ENCODE measurements around the gene OR2A25.
A peak's percentile ranks its signal among the peaks of the same experiment; 100 is the strongest.

OR2A25 gene

DNA sequence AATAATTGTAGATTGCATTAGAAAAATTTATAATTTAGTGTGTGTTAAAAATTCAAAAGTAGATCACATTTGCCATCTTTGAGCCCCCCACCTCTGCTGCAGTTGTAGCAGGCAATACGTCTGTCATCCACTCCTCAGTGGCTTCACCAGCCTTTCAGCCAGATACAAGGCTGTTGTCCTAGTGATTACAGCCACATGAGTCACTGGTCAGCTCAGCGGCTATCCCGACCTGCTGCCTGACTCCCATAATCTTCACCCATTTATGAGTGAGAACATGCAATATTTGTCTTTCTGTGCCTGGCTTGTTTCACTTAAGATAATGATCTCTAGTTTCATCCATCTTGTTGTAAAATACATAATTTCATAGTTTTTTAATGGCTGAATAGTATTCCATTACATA is 11.7 kb upstream of the OR2A25 start:
- H3K4me3 ChIP-seq (replicated peaks in 1 of 2; ENCODE audit: low read depth in 2 of 2, low read length in 2 of 2) = no peak overlapping the region
- TF ChIP-seq, protein P1, sequence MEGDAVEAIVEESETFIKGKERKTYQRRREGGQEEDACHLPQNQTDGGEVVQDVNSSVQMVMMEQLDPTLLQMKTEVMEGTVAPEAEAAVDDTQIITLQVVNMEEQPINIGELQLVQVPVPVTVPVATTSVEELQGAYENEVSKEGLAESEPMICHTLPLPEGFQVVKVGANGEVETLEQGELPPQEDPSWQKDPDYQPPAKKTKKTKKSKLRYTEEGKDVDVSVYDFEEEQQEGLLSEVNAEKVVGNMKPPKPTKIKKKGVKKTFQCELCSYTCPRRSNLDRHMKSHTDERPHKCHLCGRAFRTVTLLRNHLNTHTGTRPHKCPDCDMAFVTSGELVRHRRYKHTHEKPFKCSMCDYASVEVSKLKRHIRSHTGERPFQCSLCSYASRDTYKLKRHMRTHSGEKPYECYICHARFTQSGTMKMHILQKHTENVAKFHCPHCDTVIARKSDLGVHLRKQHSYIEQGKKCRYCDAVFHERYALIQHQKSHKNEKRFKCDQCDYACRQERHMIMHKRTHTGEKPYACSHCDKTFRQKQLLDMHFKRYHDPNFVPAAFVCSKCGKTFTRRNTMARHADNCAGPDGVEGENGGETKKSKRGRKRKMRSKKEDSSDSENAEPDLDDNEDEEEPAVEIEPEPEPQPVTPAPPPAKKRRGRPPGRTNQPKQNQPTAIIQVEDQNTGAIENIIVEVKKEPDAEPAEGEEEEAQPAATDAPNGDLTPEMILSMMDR (IDR thresholded peaks at IDR 0.05; ENCODE audit: low read depth, low read length) = no peak
- peak; percentile 26 to 65 for DNase-seq (ENCODE audit: low read depth in 2 of 2)

DNA sequence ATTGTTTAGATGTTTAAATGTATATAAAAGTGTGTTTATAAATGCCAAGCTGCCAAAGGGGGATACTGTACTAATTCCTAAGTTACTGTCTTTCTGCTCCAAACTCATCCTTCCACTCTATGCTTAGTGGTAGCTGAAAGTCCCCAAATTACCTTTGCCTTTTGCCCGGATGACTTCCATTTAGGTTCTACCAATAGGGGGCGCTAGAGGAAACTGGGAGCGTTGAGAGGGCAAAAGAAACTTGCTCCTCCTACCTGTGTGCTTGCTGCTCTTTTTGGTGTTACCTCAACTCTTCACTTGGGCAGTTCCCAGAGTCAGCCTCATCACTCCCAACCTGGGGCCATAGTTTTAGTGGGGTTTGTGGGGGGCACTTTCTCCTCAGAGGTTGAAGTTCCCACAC is 5.9 kb upstream of the OR2A25 start:
- TF ChIP-seq, protein P1 (IDR thresholded peaks at IDR 0.05; ENCODE audit: low read depth, low read length) = peak; percentile 27
- no peak for DNase-seq (ENCODE audit: low read depth in 2 of 2)

DNA sequence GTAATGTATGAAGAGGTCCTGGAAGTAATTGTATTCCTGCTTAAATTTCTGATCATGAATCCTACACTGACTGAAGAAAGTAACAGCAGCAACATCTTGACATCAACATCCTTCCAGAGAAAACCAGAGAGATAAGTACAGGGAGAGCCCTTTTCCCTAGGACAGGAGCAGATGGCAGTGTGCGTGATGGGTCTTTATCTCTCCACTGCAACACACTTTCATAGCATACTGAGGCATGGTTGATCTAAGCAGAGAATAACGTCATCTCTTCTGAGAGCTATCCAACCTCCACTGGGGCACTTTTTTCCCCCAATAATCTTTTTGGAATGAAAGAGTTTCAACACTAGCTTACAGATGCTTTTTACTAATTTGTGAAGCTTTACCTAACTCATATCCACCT is 342 bp downstream of the OR2A25 start:
- no peak for DNase-seq (ENCODE audit: low read depth in 2 of 2)
- no peak overlapping the region for H3K4me3 ChIP-seq (replicated peaks in 1 of 2; ENCODE audit: low read depth in 2 of 2, low read length in 2 of 2)
- TF ChIP-seq, protein P1 (IDR thresholded peaks at IDR 0.05; ENCODE audit: low read depth, low read length) = no peak

More for the DNA sequence above, 5.9 kb upstream of the OR2A25 start:
- no peak overlapping the region for H3K4me3 ChIP-seq (replicated peaks in 1 of 2; ENCODE audit: low read depth in 2 of 2, low read length in 2 of 2)

DNA sequence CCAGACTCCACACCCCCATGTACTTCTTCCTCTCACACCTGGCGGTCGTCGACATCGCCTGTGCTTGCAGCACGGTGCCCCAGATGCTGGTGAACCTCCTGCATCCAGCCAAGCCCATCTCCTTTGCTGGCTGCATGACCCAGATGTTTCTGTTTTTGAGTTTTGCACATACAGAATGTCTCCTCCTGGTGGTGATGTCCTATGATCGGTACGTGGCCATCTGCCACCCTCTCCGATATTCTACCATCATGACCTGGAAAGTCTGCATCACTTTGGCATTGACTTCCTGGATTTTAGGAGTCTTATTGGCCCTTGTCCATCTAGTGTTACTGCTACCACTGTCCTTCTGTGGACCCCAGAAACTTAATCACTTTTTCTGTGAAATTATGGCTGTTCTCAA is 4.8 kb downstream of the OR2A25 start:
- no peak for DNase-seq (ENCODE audit: low read depth in 2 of 2)
- TF ChIP-seq, protein P1 (IDR thresholded peaks at IDR 0.05; ENCODE audit: low read depth, low read length) = no peak
- no peak overlapping the region for H3K4me3 ChIP-seq (replicated peaks in 1 of 2; ENCODE audit: low read depth in 2 of 2, low read length in 2 of 2)

DNA sequence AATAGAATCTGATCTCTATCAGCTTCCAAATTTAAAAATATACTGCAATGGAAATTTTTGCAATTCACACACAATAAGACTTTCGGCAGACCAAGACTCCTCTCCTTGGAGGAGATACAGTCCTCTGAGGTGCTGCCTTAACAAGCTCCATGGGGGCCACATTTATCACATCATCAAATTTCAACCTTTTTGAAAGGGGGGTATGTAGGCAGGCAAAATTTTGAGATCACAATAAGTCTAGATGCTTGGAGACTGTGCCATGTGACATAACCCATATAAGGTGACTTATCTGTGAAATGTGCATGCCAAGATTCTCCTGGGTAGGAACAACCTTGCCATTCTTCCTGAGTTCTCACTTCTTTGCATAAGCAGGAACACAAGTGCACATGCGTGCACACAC is 16.4 kb downstream of the OR2A25 start, which contains the start of gene OR2A12:
OR2A12 (plus strand) TSS at position 301 of the 400 bp plus-strand sequence. CDS start 8,830 bp downstream, outside the sequence.
- TF ChIP-seq, protein P1 (IDR thresholded peaks at IDR 0.05; ENCODE audit: low read depth, low read length) = no peak
- H3K4me3 ChIP-seq (replicated peaks in 1 of 2; ENCODE audit: low read depth in 2 of 2, low read length in 2 of 2) = no peak within 1 kb of the TSS
- DNase-seq (ENCODE audit: low read depth in 2 of 2) = no peak

DNA sequence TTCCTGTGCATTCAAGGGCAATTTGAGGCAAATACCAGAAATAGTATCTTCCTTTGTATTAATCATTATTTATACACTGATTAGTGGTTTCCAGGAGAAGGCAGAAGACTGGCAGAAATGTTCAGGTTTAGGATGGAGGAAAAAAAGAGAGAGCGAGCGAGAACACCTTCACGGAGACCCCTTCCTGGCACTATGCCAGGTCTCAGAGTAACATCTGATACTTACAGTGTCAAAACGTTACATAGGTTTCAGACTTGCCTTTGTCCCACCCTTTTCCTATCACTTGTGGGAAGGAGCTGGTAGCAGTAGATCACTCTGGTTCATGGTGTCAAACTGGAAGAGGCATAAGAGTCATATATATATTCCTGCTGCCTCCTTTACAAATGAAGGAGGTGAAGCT is 17.1 kb downstream of the OR2A25 start:
- TF ChIP-seq, protein P1 (IDR thresholded peaks at IDR 0.05; ENCODE audit: low read depth, low read length) = no peak
- H3K4me3 ChIP-seq (replicated peaks in 1 of 2; ENCODE audit: low read depth in 2 of 2, low read length in 2 of 2) = no peak overlapping the region
- no peak for DNase-seq (ENCODE audit: low read depth in 2 of 2)

DNA sequence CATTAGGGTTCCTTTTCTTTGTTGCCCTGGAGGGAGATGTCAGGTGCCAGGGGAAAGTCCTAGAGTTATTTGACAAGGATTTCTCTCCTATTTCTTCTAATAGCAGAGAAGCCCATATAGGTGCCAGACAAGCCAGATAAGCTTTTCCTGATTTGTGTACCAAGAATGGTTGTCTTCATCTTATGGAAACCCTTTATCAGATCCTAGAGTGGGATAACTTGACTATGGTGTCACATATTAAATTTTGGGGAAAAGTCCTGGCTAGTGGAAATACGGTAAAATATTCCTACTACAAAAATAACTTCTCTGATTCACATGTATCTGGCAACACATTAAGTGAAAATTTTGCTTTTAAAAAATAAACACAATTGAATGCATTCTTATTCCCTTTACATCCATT is 17.6 kb downstream of the OR2A25 start:
- TF ChIP-seq, protein P1 (IDR thresholded peaks at IDR 0.05; ENCODE audit: low read depth, low read length) = no peak
- no peak overlapping the region for H3K4me3 ChIP-seq (replicated peaks in 1 of 2; ENCODE audit: low read depth in 2 of 2, low read length in 2 of 2)
- DNase-seq (ENCODE audit: low read depth in 2 of 2) = no peak

Data from cardiac fibroblast (primary cell).